Measurements from ENCODE around the gene SYTL4.
A peak's percentile ranks its signal among the peaks of the same experiment; 100 is the strongest.

GRCh38 chrX:100674705-100675104, 57.2 kb downstream of the SYTL4 start:
- TF ChIP-seq CTCF (IDR thresholded peaks at IDR 0.05; ENCODE audit: insufficient read depth, low read length), result no peak
- peak; percentile 59; the same call in 1 of the 2 replicates for TF ChIP-seq SPI1 (IDR thresholded peaks at IDR 0.05; ENCODE audit: borderline replicate concordance, low read depth)
- no peak for TF ChIP-seq REST (IDR thresholded peaks at IDR 0.05; ENCODE audit: insufficient replicate concordance, low read depth)
